AG10803 (cell line): Measurements from ENCODE around the gene ACTMAP.

ENCODE experiments used
- DNase-seq: peaks from one replicate; pipeline ENCODE4 v3.0.0; 2010; ENCODE audit warnings: low read depth
- H3K4me3 ChIP-seq: 2 replicates; pipeline ENCODE4 v1.5.1; 2011; ENCODE audit warnings: mild to moderate bottlenecking, low read length, control low read depth
- TF ChIP-seq, protein P1 (sequence below): conservative IDR thresholded peaks from 2 replicates; pipeline ENCODE4 v1.5.1; 2011; ENCODE audit warnings: mild to moderate bottlenecking, low read length, control low read depth, inconsistent platforms

Gene ACTMAP

DNA sequence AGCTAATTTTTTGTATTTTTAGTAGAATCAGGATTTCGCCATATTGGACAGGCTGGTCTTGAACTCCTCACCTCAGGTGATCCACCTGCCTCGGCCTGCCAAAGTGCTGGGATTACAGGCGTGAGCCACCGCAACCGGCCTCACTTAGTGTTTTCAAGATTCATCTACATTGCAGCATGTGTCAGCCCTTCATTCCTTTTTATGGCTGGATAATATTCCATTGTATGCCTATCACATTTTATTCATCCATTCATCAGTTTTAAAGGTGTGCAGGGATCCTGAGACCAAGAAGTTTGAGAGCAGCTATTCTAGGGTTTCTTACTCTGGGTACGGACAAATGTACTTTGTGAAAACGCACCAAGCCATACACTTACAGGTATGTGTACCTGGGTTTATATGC lies 42.7 kb downstream of the ACTMAP start:
- DNase-seq, result no peak
- TF ChIP-seq, protein P1, sequence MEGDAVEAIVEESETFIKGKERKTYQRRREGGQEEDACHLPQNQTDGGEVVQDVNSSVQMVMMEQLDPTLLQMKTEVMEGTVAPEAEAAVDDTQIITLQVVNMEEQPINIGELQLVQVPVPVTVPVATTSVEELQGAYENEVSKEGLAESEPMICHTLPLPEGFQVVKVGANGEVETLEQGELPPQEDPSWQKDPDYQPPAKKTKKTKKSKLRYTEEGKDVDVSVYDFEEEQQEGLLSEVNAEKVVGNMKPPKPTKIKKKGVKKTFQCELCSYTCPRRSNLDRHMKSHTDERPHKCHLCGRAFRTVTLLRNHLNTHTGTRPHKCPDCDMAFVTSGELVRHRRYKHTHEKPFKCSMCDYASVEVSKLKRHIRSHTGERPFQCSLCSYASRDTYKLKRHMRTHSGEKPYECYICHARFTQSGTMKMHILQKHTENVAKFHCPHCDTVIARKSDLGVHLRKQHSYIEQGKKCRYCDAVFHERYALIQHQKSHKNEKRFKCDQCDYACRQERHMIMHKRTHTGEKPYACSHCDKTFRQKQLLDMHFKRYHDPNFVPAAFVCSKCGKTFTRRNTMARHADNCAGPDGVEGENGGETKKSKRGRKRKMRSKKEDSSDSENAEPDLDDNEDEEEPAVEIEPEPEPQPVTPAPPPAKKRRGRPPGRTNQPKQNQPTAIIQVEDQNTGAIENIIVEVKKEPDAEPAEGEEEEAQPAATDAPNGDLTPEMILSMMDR, result no peak
- no peak overlapping the region for H3K4me3 ChIP-seq

DNA sequence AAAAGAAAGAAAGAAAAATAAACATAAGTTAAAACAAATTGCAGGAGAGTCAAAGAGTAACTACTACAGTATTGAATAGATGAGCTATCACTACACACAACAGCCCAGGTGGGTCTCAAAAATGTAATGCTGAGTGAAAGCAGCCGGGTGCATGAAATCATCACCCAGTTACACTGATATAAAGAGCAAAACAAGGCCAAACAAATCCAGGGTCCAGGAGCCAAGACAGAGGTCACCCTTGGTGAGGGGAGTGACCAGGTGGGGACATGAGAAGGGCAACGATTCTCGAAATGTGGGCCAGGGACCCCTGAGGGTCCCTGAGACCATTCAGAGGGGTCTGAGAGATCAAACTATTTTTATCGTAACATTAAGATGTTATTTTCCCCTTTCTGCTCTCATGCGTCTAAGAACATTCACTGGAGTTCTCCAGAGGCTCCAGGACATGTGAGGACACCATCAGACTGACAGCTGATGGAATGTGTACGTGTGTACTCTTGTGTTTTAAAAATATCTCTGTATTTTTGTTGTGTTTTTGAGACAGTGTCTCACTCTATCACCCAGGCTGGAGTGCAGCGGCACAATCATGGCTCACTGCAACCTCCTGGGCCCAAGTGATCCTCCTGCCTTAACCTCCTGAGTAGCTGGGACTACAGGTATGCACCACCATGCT lies 44.2 kb downstream of the ACTMAP start:
- TF ChIP-seq, protein P1, result no peak
- DNase-seq, result no peak
- H3K4me3 ChIP-seq, result no peak overlapping the region

- no peak for DNase-seq
- TF ChIP-seq, protein P1, result no peak
- H3K4me3 ChIP-seq, result no peak overlapping the region
These were observed 45.0 kb downstream of the ACTMAP start for GRCh38 chr19:40705362-40705651.

DNA sequence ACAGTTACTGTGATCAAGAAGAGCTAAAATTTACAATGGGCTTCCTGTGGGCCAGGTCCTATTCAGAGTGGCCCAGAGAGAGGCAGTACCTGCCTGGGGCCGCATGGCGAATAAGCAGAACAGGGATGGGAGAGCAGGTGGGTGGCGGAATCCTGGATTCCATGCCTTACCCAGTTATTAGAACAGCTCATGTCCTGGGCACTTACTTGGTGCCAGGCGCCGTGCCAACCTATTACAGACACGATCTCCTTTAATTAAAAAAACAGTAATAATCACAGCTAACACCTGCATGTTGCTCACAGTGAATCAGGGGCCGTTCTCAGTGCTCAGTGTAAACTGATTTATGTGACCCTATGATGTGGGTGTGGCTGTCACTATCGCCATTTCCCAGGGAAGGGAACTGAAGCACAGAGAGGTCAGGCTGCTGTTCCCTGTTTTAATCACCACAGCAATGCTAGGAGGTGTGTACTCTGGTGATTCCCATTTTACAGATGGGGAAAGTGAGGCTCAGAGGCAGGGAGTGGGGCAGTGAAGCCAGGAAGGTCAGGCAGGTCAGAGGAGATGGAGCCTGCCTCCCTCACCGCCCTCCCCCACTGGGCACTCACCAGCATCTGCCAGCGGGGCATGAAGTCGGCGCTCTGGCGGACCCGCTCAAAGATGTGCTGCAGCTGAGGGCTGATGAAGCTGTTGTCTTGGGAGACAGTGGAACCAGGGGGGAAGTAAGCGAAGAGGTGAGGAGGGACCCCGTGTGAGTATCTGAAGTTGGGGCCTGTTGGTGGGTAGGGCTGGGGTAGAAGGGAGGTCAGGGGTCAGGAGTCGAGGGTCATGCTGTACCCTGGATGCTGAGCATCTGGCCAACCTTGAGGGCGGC lies 45.6 kb downstream of the ACTMAP start:
- TF ChIP-seq, protein P1, result no peak

GRCh38 chr19:40703029-40703755 lies 47.1 kb downstream of the ACTMAP start:
- no peak for DNase-seq
- TF ChIP-seq, protein P1, result no peak
- no peak overlapping the region for H3K4me3 ChIP-seq

More for the DNA sequence above, 45.6 kb downstream of the ACTMAP start:
- no peak for DNase-seq
- no peak overlapping the region for H3K4me3 ChIP-seq

- DNase-seq, result peak; percentile 29
- no peak overlapping the region for H3K4me3 ChIP-seq
- TF ChIP-seq, protein P1, result peak; percentile 57
These were observed 47.8 kb downstream of the ACTMAP start for GRCh38 chr19:40702337-40703012.
